GM18868 (cell line): Measurements from ENCODE around the gene GABRR2.

Experiments
- ATAC-seq: cut with Tn5 transposase; IDR thresholded peaks from one replicate; pipeline ENCODE4 v1.9.1; 2021; ENCODE audit warnings: mild to moderate bottlenecking, moderate library complexity; ENCODE audit not compliant: unreplicated experiment

Gene GABRR2

GRCh38 chr6:89315249-89315885 is at the start of gene GABRR2:
TSS of gene GABRR2 (minus strand) at chr6:89315299. CDS start at chr6:89315165, 134 bp downstream.
- ATAC-seq: no peak

DNA sequence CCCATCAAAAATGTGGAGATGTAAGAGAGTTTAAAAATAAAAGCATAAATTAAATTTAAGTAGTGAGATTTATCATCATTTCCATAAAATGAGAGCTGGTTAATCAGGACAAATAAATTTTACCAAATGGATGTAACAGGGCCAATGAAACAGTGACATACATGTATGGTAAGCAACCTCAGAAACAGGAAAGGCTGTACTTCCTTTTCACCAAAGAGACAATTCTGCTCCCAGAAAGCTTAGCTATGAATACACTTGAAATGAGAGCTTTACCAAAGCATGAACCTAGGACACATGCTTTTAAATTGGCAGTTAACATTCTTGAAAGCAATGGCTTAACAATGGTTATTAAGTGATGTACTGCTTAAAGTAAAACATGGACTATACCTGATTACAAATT is 49.5 kb upstream of the GABRR2 start:
- ATAC-seq: no peak

DNA sequence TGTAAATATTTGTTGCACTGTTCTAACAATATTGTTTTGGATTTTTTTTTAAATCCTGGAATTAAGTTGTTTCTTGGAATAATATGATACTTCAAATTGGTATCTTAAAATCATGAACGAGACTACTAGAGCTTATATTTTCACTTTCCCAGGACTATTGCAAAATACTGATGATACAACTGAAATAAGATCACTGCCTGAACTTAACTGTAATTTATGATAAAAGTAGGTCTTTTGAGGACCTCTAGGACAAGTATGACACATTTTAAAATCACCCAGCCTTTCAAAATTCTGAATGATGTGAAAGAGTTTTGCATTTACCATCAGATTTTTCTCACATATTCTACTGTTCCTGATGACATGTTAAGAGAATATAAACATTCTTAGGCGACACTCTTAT is 46.1 kb upstream of the GABRR2 start:
- ATAC-seq: no peak

GRCh38 chr6:89360415-89360999 is 45.4 kb upstream of the GABRR2 start:
- peak; percentile 72 for ATAC-seq

DNA sequence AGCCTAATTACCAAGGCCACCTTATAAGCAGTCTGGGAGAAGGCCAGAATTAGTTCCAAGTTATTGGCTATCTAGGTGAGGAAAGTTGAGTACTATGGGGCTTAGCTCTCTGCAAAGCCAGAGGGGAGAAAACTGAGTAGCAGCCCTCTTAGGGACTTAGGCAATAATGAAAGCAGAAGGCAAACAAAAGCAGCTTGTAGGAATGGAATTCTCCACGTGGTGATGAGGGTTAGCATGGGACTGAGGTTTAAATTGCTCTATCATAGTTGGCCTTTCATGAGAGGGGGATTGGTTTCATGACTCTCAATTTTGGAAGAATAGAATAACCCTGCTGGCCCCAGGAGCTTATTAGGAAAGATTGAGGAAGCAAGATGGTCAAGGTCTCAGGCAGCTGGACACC is 44.5 kb upstream of the GABRR2 start:
- ATAC-seq: no peak

DNA sequence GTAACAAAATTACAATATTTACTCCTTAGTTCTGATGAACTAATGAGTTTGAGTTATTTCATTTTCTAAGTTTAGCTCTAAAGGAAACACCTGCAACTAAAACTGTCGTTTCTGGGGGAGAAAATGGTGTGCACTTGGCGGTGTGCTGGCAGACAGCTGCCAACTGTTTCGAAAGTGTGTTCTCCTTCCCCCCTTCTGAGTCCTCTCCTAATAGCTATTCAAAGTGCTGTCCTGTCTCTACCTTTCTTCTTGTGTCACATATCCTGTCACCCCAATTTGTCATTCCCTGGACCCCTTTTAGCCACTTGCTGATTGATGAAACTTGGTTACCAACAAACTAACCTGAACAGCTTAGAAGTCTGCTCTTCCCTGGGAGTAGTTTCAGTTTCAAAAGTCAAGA is 42.3 kb upstream of the GABRR2 start:
- ATAC-seq: peak; percentile 36

GRCh38 chr6:89356642-89357170 is 41.6 kb upstream of the GABRR2 start:
- no peak for ATAC-seq

GRCh38 chr6:89355511-89356194 is 40.6 kb upstream of the GABRR2 start:
- ATAC-seq: no peak

DNA sequence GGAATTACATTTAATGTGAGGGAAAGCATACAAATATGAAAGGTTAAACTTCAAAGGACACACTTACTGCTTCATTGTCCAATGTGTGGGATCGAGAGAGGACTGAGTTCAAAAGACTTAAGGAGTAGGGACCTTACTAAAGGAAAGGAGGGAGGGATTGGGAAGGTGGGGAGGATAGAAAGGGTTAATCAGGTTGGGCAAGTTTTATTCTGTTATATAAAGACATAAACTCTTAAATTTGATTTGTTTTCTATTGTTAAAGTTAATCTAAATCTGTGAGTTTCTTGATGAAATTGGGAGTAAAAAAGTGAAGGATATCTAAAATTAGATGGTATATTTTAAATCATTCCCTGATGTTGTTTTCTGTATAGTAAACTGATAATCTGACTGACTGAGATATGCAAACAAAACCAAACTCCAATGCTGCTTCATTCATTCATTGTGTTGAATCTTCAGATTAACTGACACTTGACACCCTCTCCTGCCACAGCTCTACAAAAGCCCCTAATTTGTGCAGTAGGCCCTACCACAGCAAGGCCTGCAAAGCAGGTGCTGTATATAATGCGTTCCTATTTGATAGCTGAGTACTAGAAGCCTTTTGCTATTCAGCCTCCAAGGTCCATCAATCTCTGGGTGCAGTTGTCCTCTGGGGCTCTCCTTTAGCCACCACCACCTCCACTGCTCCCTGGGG is 38.7 kb upstream of the GABRR2 start:
- ATAC-seq: peak; percentile 20

GRCh38 chr6:89353118-89353556 is 38.0 kb upstream of the GABRR2 start:
- ATAC-seq: no peak

DNA sequence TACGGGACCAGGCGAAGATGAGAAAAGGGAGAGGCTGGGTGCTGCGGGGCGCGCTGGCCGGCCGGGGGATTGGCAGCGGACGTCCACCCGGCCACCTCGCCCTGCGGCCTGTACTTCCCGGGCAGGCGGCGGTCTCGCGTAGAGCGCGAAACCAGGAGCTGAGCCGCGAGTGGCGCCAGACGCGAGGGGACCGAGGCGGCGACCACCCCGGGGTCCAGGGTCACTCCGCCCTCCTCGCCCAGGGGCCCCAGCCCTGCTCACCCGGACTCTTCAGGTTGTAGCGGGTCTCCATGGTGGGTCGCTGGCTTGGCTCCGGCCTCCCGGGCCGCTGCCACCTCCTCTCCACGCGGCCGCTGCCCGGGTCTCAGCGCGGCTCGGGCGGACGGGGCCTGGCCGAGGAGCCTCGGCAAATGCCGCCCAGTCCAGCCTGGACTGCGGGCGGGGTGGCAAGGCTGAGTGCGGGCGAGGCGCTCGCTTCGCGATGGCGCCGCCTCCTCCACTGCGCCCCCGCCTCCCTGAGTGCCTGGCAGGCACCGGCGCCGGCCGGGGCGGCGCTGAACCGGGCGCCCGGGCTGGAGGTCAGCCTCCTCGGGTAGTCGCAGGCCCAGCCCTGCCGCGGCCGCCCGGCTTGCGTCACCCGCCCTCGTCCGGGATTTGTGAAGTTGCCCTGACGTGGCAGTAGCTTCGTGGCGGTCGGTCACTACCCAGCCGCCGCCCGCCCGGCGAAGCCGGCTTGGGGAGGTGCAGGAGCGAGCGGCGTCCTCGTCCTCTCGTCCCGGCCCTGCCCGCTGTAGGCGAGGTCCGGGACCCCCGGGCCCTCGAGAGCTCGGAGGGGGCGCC is 37.4 kb upstream of the GABRR2 start, which contains the start of gene UBE2J1:
Gene UBE2J1, minus strand, starts transcription at position 445 of the 840 bp plus-strand sequence. Its CDS starts 153 bp downstream, at position 292.
- ATAC-seq: peak; percentile 48

DNA sequence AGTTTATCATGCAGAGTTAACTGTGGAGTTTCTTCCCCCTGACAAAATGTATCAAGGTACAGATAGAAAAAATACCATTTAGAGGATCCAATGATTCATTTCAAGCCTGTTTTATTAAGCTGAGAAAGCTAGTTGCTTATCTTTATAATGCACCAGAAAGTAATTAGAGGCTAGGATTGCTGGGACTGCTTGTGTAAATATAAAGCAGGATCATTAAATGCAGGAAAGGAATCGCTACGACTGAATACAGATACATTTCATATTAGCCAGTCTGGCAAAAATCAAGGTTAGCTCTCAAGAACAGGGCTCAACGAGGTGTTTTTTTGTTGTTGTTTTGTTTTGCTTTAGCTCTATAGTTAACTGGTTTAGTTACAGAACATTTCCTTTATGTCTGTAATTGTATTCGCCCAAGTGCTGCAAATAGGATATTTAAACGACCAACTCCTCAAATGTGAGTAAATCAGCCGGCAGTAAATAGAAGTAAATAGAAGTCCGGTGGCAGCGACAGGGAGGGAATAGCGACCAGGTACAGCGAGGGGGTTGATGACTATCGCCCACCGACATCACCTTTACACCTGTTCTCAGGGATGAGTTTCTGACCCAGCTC is 36.7 kb upstream of the GABRR2 start:
- no peak for ATAC-seq

DNA sequence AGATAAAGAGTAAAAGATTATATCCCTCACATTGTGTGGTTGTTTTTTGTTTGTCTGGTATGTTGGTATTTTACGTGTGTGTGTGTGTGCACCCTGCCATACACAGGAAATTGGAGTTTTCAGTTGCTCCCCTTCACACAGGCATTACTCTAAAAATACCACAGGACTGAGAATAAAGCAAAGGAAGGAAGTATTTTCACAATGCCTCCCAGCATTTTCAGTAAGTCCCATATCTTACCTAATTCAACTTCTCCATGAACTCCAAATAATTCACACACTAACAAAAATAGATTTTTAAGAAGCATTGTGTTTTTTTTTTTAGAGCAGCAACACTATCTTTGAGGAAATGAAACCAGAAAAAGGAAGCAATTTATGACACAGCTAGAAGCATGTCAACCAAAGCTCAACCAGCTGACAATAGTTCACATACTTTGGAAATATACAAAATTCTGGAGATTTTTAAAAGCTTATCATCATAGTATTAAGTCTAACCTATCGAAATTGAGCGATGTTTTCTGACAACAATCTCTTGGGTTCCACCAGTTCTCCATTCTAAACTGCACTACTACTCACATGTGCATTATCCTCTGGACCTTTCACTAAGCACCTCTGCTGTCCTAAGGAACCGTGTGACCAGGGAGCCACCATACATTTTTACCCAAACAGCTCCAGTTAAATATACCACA is 35.3 kb upstream of the GABRR2 start:
- peak; percentile 48 for ATAC-seq

DNA sequence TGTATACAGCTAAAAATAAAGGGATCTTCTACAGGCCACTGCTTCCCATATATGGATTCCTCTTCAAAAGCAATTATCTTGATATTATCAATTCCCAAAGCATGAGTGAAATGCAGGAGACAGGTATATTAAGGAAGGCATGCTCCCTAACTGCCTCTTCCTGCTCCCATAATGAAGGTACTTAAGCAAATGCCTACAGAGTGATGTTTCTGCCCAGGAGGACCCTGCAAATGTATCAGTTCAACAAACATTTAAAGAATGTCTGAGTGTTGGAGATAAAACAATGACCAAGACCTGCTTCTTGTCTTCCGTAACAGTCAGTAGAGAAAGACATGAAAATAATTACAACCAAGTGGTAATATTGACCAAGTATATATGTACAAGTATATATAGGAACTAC is 33.3 kb upstream of the GABRR2 start:
- ATAC-seq: no peak

DNA sequence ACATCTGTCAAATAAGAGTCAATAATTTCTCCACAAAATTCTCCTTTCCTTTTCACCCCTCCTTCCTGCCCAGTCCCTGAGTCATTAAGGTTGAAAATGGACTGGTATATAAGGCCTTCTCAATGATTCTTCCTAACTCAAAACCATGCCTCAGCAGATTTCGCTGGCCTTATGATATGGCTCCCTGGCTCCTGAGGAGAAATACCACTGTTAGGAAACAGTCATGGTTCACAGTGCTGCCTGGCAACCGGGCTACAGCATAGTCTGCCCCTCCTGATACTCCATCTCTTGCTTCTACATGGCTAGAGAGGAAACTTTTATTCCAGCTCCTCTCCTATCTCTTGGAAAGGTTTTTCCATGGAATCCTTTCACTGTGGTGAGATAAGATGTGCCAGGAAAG is 32.7 kb upstream of the GABRR2 start:
- ATAC-seq: no peak

- no peak for ATAC-seq
Observed at GRCh38 chr6:89346433-89346832, 31.3 kb upstream of the GABRR2 start.

DNA sequence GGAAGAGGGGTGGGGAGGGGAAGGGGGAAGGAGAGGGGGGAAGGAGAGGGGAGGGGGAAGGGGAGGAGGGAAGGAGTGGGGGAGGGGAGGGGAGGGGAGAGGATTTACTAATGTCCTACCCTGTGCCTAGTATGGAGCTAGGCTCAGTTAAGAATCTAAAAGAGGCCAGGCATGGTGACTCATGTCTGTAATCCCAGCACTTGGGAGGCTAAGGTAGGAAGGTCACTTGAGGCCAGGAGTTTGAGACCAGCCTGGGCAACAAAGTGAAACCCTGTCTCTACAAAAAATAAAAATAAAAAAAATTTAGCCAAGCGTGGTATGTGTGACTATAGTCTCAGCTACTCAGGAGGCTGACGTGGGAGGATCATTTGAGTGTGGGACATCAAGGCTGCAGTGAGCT is 24.5 kb upstream of the GABRR2 start:
- no peak for ATAC-seq

GRCh38 chr6:89335164-89335563 is 20.1 kb upstream of the GABRR2 start:
- no peak for ATAC-seq

DNA sequence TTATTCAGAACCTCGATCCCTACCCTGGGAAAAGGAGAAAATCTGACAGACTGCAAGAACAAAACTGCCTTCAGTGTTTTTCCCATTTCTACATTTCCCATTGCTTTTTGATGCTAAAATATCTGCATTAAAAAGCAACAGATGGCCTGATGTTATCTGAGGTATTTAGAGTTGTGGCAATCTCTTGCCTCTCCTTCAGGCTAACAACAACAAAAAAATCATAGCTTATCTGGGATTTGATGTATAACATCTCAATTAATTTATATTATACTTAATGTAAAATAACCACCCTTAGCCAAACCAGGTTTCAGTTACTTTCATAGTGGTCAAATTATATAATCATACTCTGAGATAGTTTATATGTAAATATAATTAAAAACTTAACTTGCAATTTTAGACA is 15.8 kb upstream of the GABRR2 start:
- ATAC-seq: no peak
